Measurements from ENCODE around the gene POLR1B. TPM values are rescaled to one million over a fixed set of nuclear protein-coding genes. Genes with fewer than 3 reads are reported as not detected.

The POLR1B gene
- total RNA-seq, 4 donors from 2014 or later: 13.0 to 18.1 (median 13.3) TPM

GRCh38 chr2:112577756-112578155 lies 35.5 kb downstream of the POLR1B start:
- no peak for TF ChIP-seq POLR2A (IDR thresholded peaks at IDR 0.05)
- no peak for TF ChIP-seq CTCF (IDR thresholded peaks at IDR 0.05 in 4 of 5, conservative IDR thresholded peaks at IDR 0.05 in 1 of 5)
- intact Hi-C loops (cut with DNase I; ENCODE audit: low total_unique reads): no loop called here
- DNase-seq: no peak
- Histone ChIP-seq H3K27ac (no peak overlapping the region), H3K27me3 (no peaks in the 10 kb centered on the region), H3K4me1 (peaks cover 5 to 7% of the 10 kb centered on the region in 2 donors), H3K9me3 (no peaks in the 10 kb centered on the region), H3K4me3 (no peak overlapping the region), H3K36me3 (peaks cover 0 to 39% of the 10 kb centered on the region in 2 donors)
- no peak for ATAC-seq
- in situ Hi-C loops (cut with MboI; ENCODE audit: low sequenced_read_pairs in 4 of 4): loop anchor here in 1 of 4 donors (25.0 kb wide), 1 partner anchor 315 kb away; the partner anchor contains the start of gene ZC3H8

- intact Hi-C loops (cut with DNase I; ENCODE audit: low total_unique reads): no loop called here
- Histone ChIP-seq H3K4me1 (peaks cover 12 to 17% of the 10 kb centered on the region in 2 donors), H3K27ac (no peak overlapping the region), H3K9me3 (no peaks in the 10 kb centered on the region), H3K4me3 (no peak overlapping the region), H3K27me3 (no peaks in the 10 kb centered on the region), H3K36me3 (peaks cover 0 to 24% of the 10 kb centered on the region in 2 donors)
- TF ChIP-seq CTCF (IDR thresholded peaks at IDR 0.05 in 4 of 5, conservative IDR thresholded peaks at IDR 0.05 in 1 of 5): no peak
- TF ChIP-seq POLR2A (IDR thresholded peaks at IDR 0.05): no peak
- DNase-seq: no peak
- in situ Hi-C loops (cut with MboI; ENCODE audit: low sequenced_read_pairs in 4 of 4): loop anchor here in 1 of 4 donors (25.0 kb wide), 1 partner anchor 317 kb away; the partner anchor contains the start of gene ZC3H8
- no peak for ATAC-seq
Measured at GRCh38 chr2:112579241-112579640, 37.0 kb downstream of the POLR1B start.

- Histone ChIP-seq H3K27me3 (no peaks in the 10 kb centered on the region), H3K9me3 (no peaks in the 10 kb centered on the region), H3K4me3 (no peak overlapping the region), H3K4me1 (peaks cover 13 to 21% of the 10 kb centered on the region in 2 donors), H3K27ac (no peak overlapping the region), H3K36me3 (peaks cover 0 to 15% of the 10 kb centered on the region in 2 donors)
- ATAC-seq (no peak), DNase-seq (no peak)
- TF ChIP-seq POLR2A (IDR thresholded peaks at IDR 0.05): no peak
- no peak for TF ChIP-seq CTCF (IDR thresholded peaks at IDR 0.05 in 4 of 5, conservative IDR thresholded peaks at IDR 0.05 in 1 of 5)
- in situ Hi-C loops (cut with MboI; ENCODE audit: low sequenced_read_pairs in 4 of 4): loop anchor here (5.0 to 25.0 kb wide), 3 partner anchors 95 to 318 kb away; partner anchors contain the start of genes TTL (in 3 of the 4) and ZC3H8 (in 1 of the 4)
- intact Hi-C loops (cut with DNase I; ENCODE audit: low total_unique reads): no loop called here
Measured at GRCh38 chr2:112580084-112580483, 37.8 kb downstream of the POLR1B start.

GRCh38 chr2:112582314-112582746 lies 40.1 kb downstream of the POLR1B start:
- intact Hi-C loops (cut with DNase I; ENCODE audit: low total_unique reads): loop anchor here (2.0 kb wide), 1 partner anchor 40 kb away; the partner anchor contains the start of gene POLR1B
- no peaks in the 10 kb centered on the region for H3K9me3 ChIP-seq
- H3K27ac ChIP-seq: peak overlapping the region in 2 of 4 donors; percentile 93 to 94
- H3K36me3 ChIP-seq: peaks cover 0 to 16% of the 10 kb centered on the region in 2 donors
- no peak overlapping the region for H3K4me3 ChIP-seq
- no peaks in the 10 kb centered on the region for H3K27me3 ChIP-seq
- DNase-seq: no peak
- H3K4me1 ChIP-seq: peaks cover 23 to 29% of the 10 kb centered on the region in 2 donors
- ATAC-seq: peak in 1 of 2 donors; percentile 8
- TF ChIP-seq POLR2A (IDR thresholded peaks at IDR 0.05) (no peak), CTCF (IDR thresholded peaks at IDR 0.05 in 4 of 5, conservative IDR thresholded peaks at IDR 0.05 in 1 of 5) (peak; percentile 31 to 66 (median 63))
- in situ Hi-C loops (cut with MboI; ENCODE audit: low sequenced_read_pairs in 4 of 4): loop anchor here (5.0 to 25.0 kb wide), 3 partner anchors 98 to 320 kb away; partner anchors contain the start of genes TTL (in 3 of the 4) and ZC3H8 (in 1 of the 4)

Data from gastrocnemius medialis (tissue), 4 donors.